ENCODE results near the gene ZCCHC8.

The ZCCHC8 gene

GRCh38 chr12:122422730-122423257, 77.9 kb downstream of the ZCCHC8 start:
- DNase-seq: peak; percentile 18

GRCh38 chr12:122421821-122422729, 78.7 kb downstream of the ZCCHC8 start, which contains the start of gene CLIP1:
Gene CLIP1 (minus strand): TSS chr12:122422669. CDS start chr12:122380452, 42,217 bp downstream.
- DNase-seq: peak; percentile 72
